LNCAP (cell line): Measurements from ENCODE around the gene FGFRL1.

ENCODE experiments used
- CTCF ChIP-seq: fragments of 450-650 bp; IDR thresholded peaks from 2 replicates; pipeline ENCODE4 v1.5.1; 2017; ENCODE audit warnings: mild to moderate bottlenecking

The FGFRL1 gene

GRCh38 chr4:1030559-1030958 is 19.1 kb downstream of the FGFRL1 start:
- no peak for TF ChIP-seq CTCF

GRCh38 chr4:1031346-1031745 is 19.9 kb downstream of the FGFRL1 start:
- TF ChIP-seq CTCF, result no peak

- peak; percentile 34; the same call in 1 of the 2 replicates for TF ChIP-seq CTCF
Measured at GRCh38 chr4:1031956-1032795, 20.8 kb downstream of the FGFRL1 start.

GRCh38 chr4:1032861-1033260 is 21.4 kb downstream of the FGFRL1 start:
- no peak for TF ChIP-seq CTCF

GRCh38 chr4:1033840-1034551 is 22.6 kb downstream of the FGFRL1 start:
- TF ChIP-seq CTCF, result no peak

- no peak for TF ChIP-seq CTCF
Measured at GRCh38 chr4:1035510-1035909, 24.1 kb downstream of the FGFRL1 start.

DNA sequence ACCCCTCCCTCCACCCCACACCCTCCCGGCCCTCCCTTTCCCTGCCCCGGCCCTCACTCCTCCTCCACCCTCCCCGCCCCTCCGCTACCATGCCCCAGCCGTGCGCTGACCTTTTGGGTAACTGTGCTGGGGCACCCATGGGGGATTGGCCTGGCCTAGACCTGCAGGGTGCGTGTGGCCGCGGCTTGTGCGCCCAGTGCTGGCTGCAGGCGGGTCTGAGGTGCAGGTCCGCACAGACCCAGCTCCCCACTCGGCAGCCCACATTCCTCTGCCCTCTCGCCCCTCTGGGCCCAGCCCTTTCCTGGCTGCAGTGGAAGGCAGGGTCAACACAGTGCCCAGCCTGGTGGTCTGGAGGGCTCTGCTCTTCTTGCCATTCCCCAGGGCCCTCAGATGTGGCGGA is 24.7 kb downstream of the FGFRL1 start:
- TF ChIP-seq CTCF, result no peak
